Endothelial cell (in vitro differentiated cells): ENCODE measurements around the gene PROP1. TPM values are rescaled to one million over a fixed set of nuclear protein-coding genes. Genes with fewer than 3 reads are reported as not detected.
"Not testable (repeated sequence)": the region's sequence is repeated elsewhere in the genome, so short reads cannot be mapped to it uniquely, and the experiment has no call there.

Source experiments
- DNase-seq: peaks from one replicate; pipeline ENCODE4 v3.0.0; 2021; ENCODE audit warnings: low spot score
- H3K27ac Mint-ChIP-seq: one replicate; pipeline ENCODE4 v1.8.0; 2021; ENCODE audit warnings: mixed read lengths, inconsistent platforms; ENCODE audit not compliant: unreplicated experiment
- H3K27me3 Mint-ChIP-seq: one replicate; pipeline ENCODE4 v1.8.0; 2021; ENCODE audit warnings: mild to moderate bottlenecking, moderate library complexity, mixed read lengths, inconsistent platforms; ENCODE audit not compliant: unreplicated experiment
- H3K36me3 Mint-ChIP-seq: one replicate; pipeline ENCODE4 v1.8.0; 2021; ENCODE audit warnings: mild to moderate bottlenecking, low read depth, mixed read lengths, inconsistent platforms; ENCODE audit not compliant: unreplicated experiment
- H3K4me1 Mint-ChIP-seq: one replicate; pipeline ENCODE4 v1.8.0; 2021; ENCODE audit warnings: mild to moderate bottlenecking, mixed read lengths, inconsistent platforms; ENCODE audit not compliant: unreplicated experiment
- H3K4me3 Mint-ChIP-seq: one replicate; pipeline ENCODE4 v1.8.0; 2021; ENCODE audit warnings: mild to moderate bottlenecking, mixed read lengths, inconsistent platforms; ENCODE audit not compliant: unreplicated experiment
- H3K9me3 Mint-ChIP-seq: one replicate; pipeline ENCODE4 v1.8.0; 2021; ENCODE audit warnings: mixed read lengths, inconsistent platforms; ENCODE audit not compliant: unreplicated experiment
- CTCF ChIP-seq: fragments of 200-600 bp; sonication (generic); IDR thresholded peaks from one replicate; pipeline ENCODE4 v1.5.0; 2021; ENCODE audit warnings: antibody characterized with exemption; ENCODE audit not compliant: unreplicated experiment
- total RNA-seq: library from RNA; stranded (reverse); fragmentation: NEBNext Ultra II Directional; extraction: Animal tissue kit (Norgen Biotek cat#: 25700); gene quantifications from one replicate; pipeline ENCODE4 v1.2.1, GENCODE V29; 2021; ENCODE audit not compliant: unreplicated experiment

The PROP1 gene
- total RNA-seq, 1 donor from 2014 or later = not detected

- Mint-ChIP-seq H3K4me1 (peaks cover 9% of the 10 kb centered on the region), H3K27me3 (peaks cover 23% of the 10 kb centered on the region), H3K27ac (no peak overlapping the region), H3K4me3 (no peak overlapping the region), H3K36me3 (peaks cover 4% of the 10 kb centered on the region), H3K9me3 (no peaks in the 10 kb centered on the region)
- no peak for TF ChIP-seq CTCF
- no peak for DNase-seq
These were observed 15.3 kb downstream of the PROP1 start for GRCh38 chr5:177980743-177981151.

GRCh38 chr5:177977600-177977999 lies 18.4 kb downstream of the PROP1 start:
- not testable (repeated sequence) for H3K4me1 Mint-ChIP-seq, DNase-seq, H3K4me3 Mint-ChIP-seq, H3K27ac Mint-ChIP-seq, H3K9me3 Mint-ChIP-seq, H3K36me3 Mint-ChIP-seq
- peaks cover 17% of the 10 kb centered on the region for H3K27me3 Mint-ChIP-seq

- H3K36me3 Mint-ChIP-seq = no peaks in the 10 kb centered on the region
- no peak overlapping the region for H3K4me3 Mint-ChIP-seq
- H3K27ac Mint-ChIP-seq = no peak overlapping the region
- no peaks in the 10 kb centered on the region for H3K9me3 Mint-ChIP-seq
- H3K4me1 Mint-ChIP-seq = no peaks in the 10 kb centered on the region
- DNase-seq = no peak
- TF ChIP-seq CTCF = no peak
- no peaks in the 10 kb centered on the region for H3K27me3 Mint-ChIP-seq
These were observed 22.9 kb downstream of the PROP1 start for GRCh38 chr5:177973066-177973635.

- no peak overlapping the region for H3K27ac Mint-ChIP-seq
- no peaks in the 10 kb centered on the region for H3K4me1 Mint-ChIP-seq
- H3K4me3 Mint-ChIP-seq = no peak overlapping the region
- DNase-seq = no peak
- TF ChIP-seq CTCF = no peak
- no peaks in the 10 kb centered on the region for H3K9me3 Mint-ChIP-seq
- H3K36me3 Mint-ChIP-seq = no peaks in the 10 kb centered on the region
- no peaks in the 10 kb centered on the region for H3K27me3 Mint-ChIP-seq
These were observed 23.4 kb downstream of the PROP1 start for GRCh38 chr5:177972613-177973012.

- H3K9me3 Mint-ChIP-seq, H3K27me3 Mint-ChIP-seq, H3K4me1 Mint-ChIP-seq, H3K4me3 Mint-ChIP-seq, DNase-seq, H3K27ac Mint-ChIP-seq, H3K36me3 Mint-ChIP-seq: not testable (repeated sequence)
These were observed 24.0 kb downstream of the PROP1 start for GRCh38 chr5:177972014-177972413.

- DNase-seq = no peak
- H3K4me3 Mint-ChIP-seq = no peak overlapping the region
- H3K36me3 Mint-ChIP-seq = no peaks in the 10 kb centered on the region
- no peak overlapping the region for H3K27ac Mint-ChIP-seq
- no peaks in the 10 kb centered on the region for H3K9me3 Mint-ChIP-seq
- TF ChIP-seq CTCF = no peak
- no peaks in the 10 kb centered on the region for H3K27me3 Mint-ChIP-seq
- H3K4me1 Mint-ChIP-seq = no peaks in the 10 kb centered on the region
These were observed 27.3 kb downstream of the PROP1 start for GRCh38 chr5:177968661-177969211.
